Neural crest cell (in vitro differentiated cells): ENCODE results near the gene OLIG1. TPM values are rescaled to one million over a fixed set of nuclear protein-coding genes. Genes with fewer than 3 reads are reported as not detected.

Experiments
- DNase-seq: peaks from one replicate; pipeline ENCODE4 v3.0.0; 2021; ENCODE audit warnings: low read depth, mixed read lengths, low spot score
- H3K27ac Mint-ChIP-seq: one replicate; pipeline ENCODE4 v1.8.0; 2021; ENCODE audit warnings: mild to moderate bottlenecking, mixed read lengths; ENCODE audit not compliant: unreplicated experiment
- H3K27me3 Mint-ChIP-seq: 2 replicates; pipeline ENCODE4 v1.8.0; 2021; ENCODE audit warnings: low read depth, mild to moderate bottlenecking, mixed read lengths
- H3K36me3 Mint-ChIP-seq: 2 replicates; pipeline ENCODE4 v1.8.0; 2021; ENCODE audit warnings: low read depth, mild to moderate bottlenecking, mixed read lengths
- H3K4me1 Mint-ChIP-seq: 2 replicates; pipeline ENCODE4 v1.8.0; 2021; ENCODE audit warnings: mixed read lengths
- H3K4me3 Mint-ChIP-seq: one replicate; pipeline ENCODE4 v1.8.0; 2021; ENCODE audit warnings: mild to moderate bottlenecking, mixed read lengths
- H3K9me3 Mint-ChIP-seq: 2 replicates; pipeline ENCODE4 v1.8.0; 2021; ENCODE audit warnings: mixed read lengths
- CTCF ChIP-seq: fragments of 200-600 bp; sonication (generic); conservative IDR thresholded peaks from 2 replicates; pipeline ENCODE4 v1.5.0; 2021; ENCODE audit warnings: antibody characterized with exemption, mild to moderate bottlenecking
- total RNA-seq: library from RNA; stranded (reverse); gene quantifications from 2 replicates; pipeline ENCODE4 v1.2.1, GENCODE V29; 2021

The OLIG1 gene
- total RNA-seq, 1 donor from 2014 or later, result 8.4 TPM

- no peak for DNase-seq
- Mint-ChIP-seq H3K9me3 (no peaks in the 10 kb centered on the region), H3K36me3 (no peaks in the 10 kb centered on the region), H3K4me1 (peaks cover 24% of the 10 kb centered on the region), H3K27ac (no peak overlapping the region), H3K27me3 (peaks cover 72% of the 10 kb centered on the region), H3K4me3 (no peak overlapping the region)
- no peak for TF ChIP-seq CTCF
Measured at GRCh38 chr21:33037501-33037900, 32.4 kb upstream of the OLIG1 start.

- peaks cover 24% of the 10 kb centered on the region for H3K4me1 Mint-ChIP-seq
- peaks cover 72% of the 10 kb centered on the region for H3K27me3 Mint-ChIP-seq
- H3K9me3 Mint-ChIP-seq, result no peaks in the 10 kb centered on the region
- no peak for TF ChIP-seq CTCF
- no peak overlapping the region for H3K27ac Mint-ChIP-seq
- no peaks in the 10 kb centered on the region for H3K36me3 Mint-ChIP-seq
- DNase-seq, result no peak
- no peak overlapping the region for H3K4me3 Mint-ChIP-seq
Measured at GRCh38 chr21:33039536-33039935, 30.4 kb upstream of the OLIG1 start.

GRCh38 chr21:33040215-33040614 lies 29.7 kb upstream of the OLIG1 start:
- Mint-ChIP-seq H3K36me3 (no peaks in the 10 kb centered on the region), H3K4me3 (no peak overlapping the region), H3K4me1 (peaks cover 24% of the 10 kb centered on the region), H3K27me3 (peaks cover 71% of the 10 kb centered on the region), H3K9me3 (no peaks in the 10 kb centered on the region), H3K27ac (no peak overlapping the region)
- no peak for TF ChIP-seq CTCF
- DNase-seq, result no peak

- no peaks in the 10 kb centered on the region for H3K36me3 Mint-ChIP-seq
- peaks cover 18% of the 10 kb centered on the region for H3K4me1 Mint-ChIP-seq
- no peaks in the 10 kb centered on the region for H3K9me3 Mint-ChIP-seq
- no peak for DNase-seq
- H3K4me3 Mint-ChIP-seq, result no peak overlapping the region
- no peak overlapping the region for H3K27ac Mint-ChIP-seq
- peaks cover 71% of the 10 kb centered on the region for H3K27me3 Mint-ChIP-seq
- no peak for TF ChIP-seq CTCF
Measured at GRCh38 chr21:33041981-33042380, 28.0 kb upstream of the OLIG1 start.

- no peak for DNase-seq
- Mint-ChIP-seq H3K4me1 (peaks cover 18% of the 10 kb centered on the region), H3K27me3 (peaks cover 71% of the 10 kb centered on the region), H3K36me3 (no peaks in the 10 kb centered on the region), H3K27ac (no peak overlapping the region), H3K4me3 (no peak overlapping the region), H3K9me3 (no peaks in the 10 kb centered on the region)
- no peak for TF ChIP-seq CTCF
Measured at GRCh38 chr21:33042812-33043211, 27.1 kb upstream of the OLIG1 start.

GRCh38 chr21:33046455-33046854 lies 23.5 kb upstream of the OLIG1 start:
- H3K27ac Mint-ChIP-seq, result no peak overlapping the region
- H3K27me3 Mint-ChIP-seq, result peaks cover 78% of the 10 kb centered on the region
- TF ChIP-seq CTCF, result no peak
- H3K4me1 Mint-ChIP-seq, result peaks cover 6% of the 10 kb centered on the region
- no peak overlapping the region for H3K4me3 Mint-ChIP-seq
- no peaks in the 10 kb centered on the region for H3K9me3 Mint-ChIP-seq
- DNase-seq, result no peak
- H3K36me3 Mint-ChIP-seq, result no peaks in the 10 kb centered on the region
